ENCODE results near the gene TMEM184B. TPM values are rescaled to one million over a fixed set of nuclear protein-coding genes. Genes with fewer than 3 reads are reported as not detected.

The TMEM184B gene
- polyA plus RNA-seq, 1 experiment: 36.8 TPM

DNA sequence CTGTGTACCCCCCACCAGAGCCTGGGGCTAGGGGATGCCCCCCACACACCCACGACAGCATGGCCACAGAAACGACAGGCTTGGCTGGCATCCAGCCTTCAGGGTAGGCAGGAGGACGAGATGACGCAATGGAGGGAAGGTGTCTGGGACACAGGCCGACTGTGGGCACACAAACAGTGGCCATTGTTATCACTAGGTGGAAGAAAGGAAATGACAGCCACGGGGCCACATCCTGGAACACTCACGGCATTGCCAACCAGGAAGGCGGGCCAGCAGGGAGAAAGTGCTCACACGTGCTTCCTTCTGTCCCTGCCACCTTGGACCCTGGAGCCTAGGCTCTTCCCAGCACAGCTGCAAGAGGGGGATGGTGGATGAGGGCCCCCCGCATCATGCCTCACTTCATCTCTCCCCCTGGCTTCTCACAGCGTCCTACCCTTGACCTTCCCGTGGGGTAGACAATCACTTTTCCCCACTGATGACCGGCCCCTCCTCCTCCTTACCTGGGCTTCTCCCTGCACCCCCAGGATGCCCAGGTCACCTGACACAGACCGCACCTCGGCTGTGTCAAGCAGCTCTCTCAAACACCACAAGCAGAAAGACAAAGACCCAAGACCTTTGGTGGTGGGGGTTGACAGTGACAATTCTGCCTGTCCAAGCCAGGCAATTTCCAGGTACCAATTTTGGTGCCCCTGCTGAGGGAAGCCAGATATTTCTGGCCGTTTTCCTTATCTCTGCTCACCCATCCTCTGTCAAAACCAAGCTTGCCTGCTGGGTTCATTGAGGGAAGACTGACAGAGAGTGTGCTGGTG, 99.8 kb downstream of the TMEM184B start:
- no peak for DNase-seq (ENCODE audit: low read depth, low spot score)
- Histone ChIP-seq H3K9me3 (ENCODE audit: control insufficient read depth, insufficient read depth, low read length) (no peaks in the 10 kb centered on the region), H3K27me3 (ENCODE audit: control insufficient read depth, insufficient read depth, low read length) (no peaks in the 10 kb centered on the region), H3K4me3 (ENCODE audit: low read depth, low read length) (no peak overlapping the region), H3K27ac (ENCODE audit: low read depth, low read length) (peak overlapping the region; percentile 21)
- TF ChIP-seq, protein P1, sequence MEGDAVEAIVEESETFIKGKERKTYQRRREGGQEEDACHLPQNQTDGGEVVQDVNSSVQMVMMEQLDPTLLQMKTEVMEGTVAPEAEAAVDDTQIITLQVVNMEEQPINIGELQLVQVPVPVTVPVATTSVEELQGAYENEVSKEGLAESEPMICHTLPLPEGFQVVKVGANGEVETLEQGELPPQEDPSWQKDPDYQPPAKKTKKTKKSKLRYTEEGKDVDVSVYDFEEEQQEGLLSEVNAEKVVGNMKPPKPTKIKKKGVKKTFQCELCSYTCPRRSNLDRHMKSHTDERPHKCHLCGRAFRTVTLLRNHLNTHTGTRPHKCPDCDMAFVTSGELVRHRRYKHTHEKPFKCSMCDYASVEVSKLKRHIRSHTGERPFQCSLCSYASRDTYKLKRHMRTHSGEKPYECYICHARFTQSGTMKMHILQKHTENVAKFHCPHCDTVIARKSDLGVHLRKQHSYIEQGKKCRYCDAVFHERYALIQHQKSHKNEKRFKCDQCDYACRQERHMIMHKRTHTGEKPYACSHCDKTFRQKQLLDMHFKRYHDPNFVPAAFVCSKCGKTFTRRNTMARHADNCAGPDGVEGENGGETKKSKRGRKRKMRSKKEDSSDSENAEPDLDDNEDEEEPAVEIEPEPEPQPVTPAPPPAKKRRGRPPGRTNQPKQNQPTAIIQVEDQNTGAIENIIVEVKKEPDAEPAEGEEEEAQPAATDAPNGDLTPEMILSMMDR (IDR thresholded peaks at IDR 0.05; ENCODE audit: low read depth, low read length): no peak
- ChIA-PET CTCF (interaction anchor here (1.5 kb wide), 1 partner anchor 59 kb away, joined by 5 read pairs; no protein-coding TSS in a partner anchor), POLR2A (interaction anchor here (0.6 kb wide), 1 partner anchor 27 kb away, joined by 5 read pairs; no protein-coding TSS in a partner anchor)

DNA sequence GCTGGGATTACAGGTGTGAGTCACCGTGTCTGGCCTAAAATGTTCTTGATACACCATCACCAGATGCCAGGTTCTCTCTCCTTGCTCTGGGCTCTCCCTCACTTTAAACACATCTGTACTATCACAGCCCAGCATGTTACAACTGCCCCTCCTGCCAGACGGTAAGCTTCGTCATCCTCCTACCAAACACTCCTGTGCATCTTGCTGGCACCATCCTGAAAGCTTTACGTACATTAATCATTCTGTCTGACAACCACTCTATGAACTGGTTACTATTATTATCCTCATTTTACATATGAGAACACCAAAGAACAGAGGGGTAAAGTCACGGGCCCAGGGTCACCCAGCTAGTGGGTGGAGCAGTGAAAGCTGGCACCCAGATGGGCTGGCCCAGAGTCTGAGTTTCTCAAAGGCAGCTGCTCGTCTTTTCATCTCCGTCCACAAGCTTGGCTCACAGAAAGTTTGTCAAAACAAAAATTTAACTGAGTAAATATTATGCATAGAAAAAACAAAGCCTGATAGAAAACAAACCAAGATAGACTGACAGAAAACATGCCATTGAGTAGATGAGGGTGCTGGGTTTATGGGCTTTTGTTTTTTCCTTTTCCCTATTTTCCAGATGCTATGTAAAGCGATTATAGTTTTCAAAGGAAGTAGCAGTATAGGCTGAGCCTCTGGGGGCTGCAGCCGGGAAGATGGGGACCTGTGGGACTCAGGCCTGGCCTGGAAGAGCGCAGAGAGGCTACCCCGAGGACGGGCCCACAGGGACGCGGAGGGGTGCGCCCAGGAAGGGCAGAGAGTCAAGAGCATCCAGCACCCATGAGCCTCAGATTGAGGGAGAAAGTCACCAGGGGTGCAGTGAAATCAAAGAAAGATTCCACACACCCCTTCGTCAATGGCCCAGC, 100.6 kb downstream of the TMEM184B start:
- H3K4me3 ChIP-seq (ENCODE audit: low read depth, low read length): no peak overlapping the region
- ChIA-PET POLR2A (interaction anchor here (0.6 kb wide), 1 partner anchor 26 kb away, joined by 5 read pairs; no protein-coding TSS in a partner anchor), CTCF (interaction anchor here (0.5 kb wide), 1 partner anchor 58 kb away, joined by 5 read pairs; no protein-coding TSS in a partner anchor)
- H3K27ac ChIP-seq (ENCODE audit: low read depth, low read length): peak overlapping the region; percentile 21
- TF ChIP-seq, protein P1 (IDR thresholded peaks at IDR 0.05; ENCODE audit: low read depth, low read length): no peak
- DNase-seq (ENCODE audit: low read depth, low spot score): no peak
- H3K27me3 ChIP-seq (ENCODE audit: control insufficient read depth, insufficient read depth, low read length): no peaks in the 10 kb centered on the region
- no peaks in the 10 kb centered on the region for H3K9me3 ChIP-seq (ENCODE audit: control insufficient read depth, insufficient read depth, low read length)

DNA sequence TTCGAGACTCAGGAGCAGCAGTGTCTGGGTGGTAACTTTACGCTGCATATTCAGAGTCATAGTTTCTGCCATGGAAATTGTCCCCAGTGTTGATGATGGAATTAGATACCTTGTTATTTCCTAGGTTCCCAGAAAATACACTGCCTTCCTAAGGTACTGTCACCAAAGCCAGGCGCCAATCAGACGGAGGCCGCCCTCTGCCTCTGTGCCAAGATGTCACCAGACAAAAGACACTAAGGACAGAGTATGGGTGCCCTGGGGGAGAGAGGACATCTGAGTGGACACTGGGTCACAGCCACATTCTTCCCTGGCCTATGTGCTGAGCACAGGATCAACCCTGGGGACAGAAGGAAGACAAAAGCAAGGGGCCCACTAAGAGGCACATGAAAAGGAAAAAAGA, 102.3 kb downstream of the TMEM184B start:
- CTCF ChIA-PET: no interaction called here
- Histone ChIP-seq H3K27ac (ENCODE audit: low read depth, low read length) (no peak overlapping the region), H3K27me3 (ENCODE audit: control insufficient read depth, insufficient read depth, low read length) (no peaks in the 10 kb centered on the region), H3K4me3 (ENCODE audit: low read depth, low read length) (no peak overlapping the region), H3K9me3 (ENCODE audit: control insufficient read depth, insufficient read depth, low read length) (no peaks in the 10 kb centered on the region)
- DNase-seq (ENCODE audit: low read depth, low spot score): no peak
- TF ChIP-seq, protein P1 (IDR thresholded peaks at IDR 0.05; ENCODE audit: low read depth, low read length): no peak
- POLR2A ChIA-PET: no interaction called here

Small RNAs within 50 kb of the gene (small RNA-seq; reads per million reads assigned to genes)
- not detected for gene RF00017 (ENCODE audit: insufficient read length, low read depth)
- not detected for gene RN7SL704P (ENCODE audit: insufficient read length, low read depth)

Other genes with a start within 250 kb of the TMEM184B start
- gene PICK1, start 215.6 kb downstream of the TMEM184B start, polyA plus RNA-seq (2011; rRNA removed): 10.5 and 11.5 TPM in 2 replicates
- gene SLC16A8, start 188.8 kb downstream of the TMEM184B start, polyA plus RNA-seq (2011; rRNA removed): 0.11 TPM in 1 of 2 replicates, not detected in the other
- gene BAIAP2L2, start 162.3 kb downstream of the TMEM184B start, polyA plus RNA-seq (2011; rRNA removed): 0.04 and 0.09 TPM in 2 replicates
- gene PLA2G6, start 91.2 kb downstream of the TMEM184B start, polyA plus RNA-seq (2011; rRNA removed): 5.0 and 7.8 TPM in 2 replicates
- 8.3 and 12.2 TPM in 2 replicates for gene MAFF, start 71.0 kb downstream of the TMEM184B start, polyA plus RNA-seq (2011; rRNA removed)
- 109 and 128 TPM in 2 replicates for gene CSNK1E, start 44.4 kb upstream of the TMEM184B start, polyA plus RNA-seq (2011; rRNA removed)
- not detected in 2 replicates for gene KCNJ4, start 182.2 kb upstream of the TMEM184B start, polyA plus RNA-seq (2011; rRNA removed)
- gene KDELR3, start 195.1 kb upstream of the TMEM184B start, polyA plus RNA-seq (2011; rRNA removed): 223 and 278 TPM in 2 replicates
- 348 and 426 TPM in 2 replicates for gene DDX17, start 233.3 kb upstream of the TMEM184B start, polyA plus RNA-seq (2011; rRNA removed)